ENCODE measurements around the gene TNFRSF4. TPM values are rescaled to one million over a fixed set of nuclear protein-coding genes. Genes with fewer than 3 reads are reported as not detected.
"Not testable (repeated sequence)": the region's sequence is repeated elsewhere in the genome, so short reads cannot be mapped to it uniquely, and the experiment has no call there.

The TNFRSF4 gene
- total RNA-seq, 2 experiments from 2014 or later: 1.1 TPM; not detected in 1

GRCh38 chr1:1197188-1197500 lies 16.8 kb downstream of the TNFRSF4 start:
- no peaks in the 10 kb centered on the region for H3K79me2 ChIP-seq (ENCODE audit: insufficient read depth, low read depth, low read length)
- intact Hi-C loops (cut with micrococcal nuclease; ENCODE audit: unreplicated experiment): no loop called here
- POLR2A ChIA-PET: no interaction called here
- H2AFZ ChIP-seq (ENCODE audit: low read length): no peak overlapping the region
- no peaks in the 10 kb centered on the region for H4K20me1 ChIP-seq (ENCODE audit: insufficient read depth, low read length)
- H3K27ac ChIP-seq (ENCODE audit: low read depth, low read length, poor library complexity, severe bottlenecking): no peak overlapping the region
- H3K4me1 ChIP-seq (ENCODE audit: insufficient read depth, low read length, poor library complexity, severe bottlenecking): no peaks in the 10 kb centered on the region
- no peak overlapping the region for H3K4me2 ChIP-seq (ENCODE audit: low read length)
- BruUV-seq (replicated peaks): no TSS peak
- CTCF ChIA-PET (ENCODE audit: unreplicated experiment): no interaction called here
- no peaks in the 10 kb centered on the region for H3K36me3 ChIP-seq (ENCODE audit: insufficient read depth, low read length)
- H3K9me3 ChIP-seq (ENCODE audit: low read length): no peaks in the 10 kb centered on the region
- H3K4me3 ChIP-seq (ENCODE audit: low read depth, low read length, poor library complexity, severe bottlenecking): no peak overlapping the region
- no peaks in the 10 kb centered on the region for H3K9me2 ChIP-seq (ENCODE audit: insufficient read depth, low read length)
- TF ChIP-seq CTCF (conservative IDR thresholded peaks at IDR 0.05; ENCODE audit: low read length) (no peak), EZH2phosphoT487 (IDR thresholded peaks at IDR 0.05; ENCODE audit: borderline replicate concordance, low read depth, low read length) (no peak)
- no peak for DNase-seq (ENCODE audit: low spot score)

GRCh38 chr1:1196431-1197187 lies 17.3 kb downstream of the TNFRSF4 start:
- ChIA-PET CTCF (ENCODE audit: unreplicated experiment) (no interaction called here), POLR2A (no interaction called here)
- H4K20me1 ChIP-seq (ENCODE audit: insufficient read depth, low read length): no peaks in the 10 kb centered on the region
- no peak for DNase-seq (ENCODE audit: low spot score)
- TF ChIP-seq EZH2phosphoT487 (IDR thresholded peaks at IDR 0.05; ENCODE audit: borderline replicate concordance, low read depth, low read length) (no peak), CTCF (conservative IDR thresholded peaks at IDR 0.05; ENCODE audit: low read length) (no peak)
- no peak overlapping the region for H2AFZ ChIP-seq (ENCODE audit: low read length)
- no peaks in the 10 kb centered on the region for H3K79me2 ChIP-seq (ENCODE audit: insufficient read depth, low read depth, low read length)
- no TSS peak for BruUV-seq (replicated peaks)
- H3K4me1 ChIP-seq (ENCODE audit: insufficient read depth, low read length, poor library complexity, severe bottlenecking): no peaks in the 10 kb centered on the region
- no peak overlapping the region for H3K27ac ChIP-seq (ENCODE audit: low read depth, low read length, poor library complexity, severe bottlenecking)
- H3K4me3 ChIP-seq (ENCODE audit: low read depth, low read length, poor library complexity, severe bottlenecking): no peak overlapping the region
- H3K9me3 ChIP-seq (ENCODE audit: low read length): no peaks in the 10 kb centered on the region
- H3K9me2 ChIP-seq (ENCODE audit: insufficient read depth, low read length): no peaks in the 10 kb centered on the region
- no peaks in the 10 kb centered on the region for H3K36me3 ChIP-seq (ENCODE audit: insufficient read depth, low read length)
- intact Hi-C loops (cut with micrococcal nuclease; ENCODE audit: unreplicated experiment): no loop called here
- no peak overlapping the region for H3K4me2 ChIP-seq (ENCODE audit: low read length)

- H3K9me3 ChIP-seq (ENCODE audit: low read length); H3K36me3 ChIP-seq (ENCODE audit: insufficient read depth, low read length); H3K4me2 ChIP-seq (ENCODE audit: low read length); POLR2A ChIA-PET; intact Hi-C loops (cut with micrococcal nuclease; ENCODE audit: unreplicated experiment); H2AFZ ChIP-seq (ENCODE audit: low read length); H3K4me1 ChIP-seq (ENCODE audit: insufficient read depth, low read length, poor library complexity, severe bottlenecking); H3K27ac ChIP-seq (ENCODE audit: low read depth, low read length, poor library complexity, severe bottlenecking); DNase-seq (ENCODE audit: low spot score); H4K20me1 ChIP-seq (ENCODE audit: insufficient read depth, low read length); BruUV-seq (replicated peaks); CTCF ChIA-PET (ENCODE audit: unreplicated experiment); H3K9me2 ChIP-seq (ENCODE audit: insufficient read depth, low read length); H3K79me2 ChIP-seq (ENCODE audit: insufficient read depth, low read depth, low read length); H3K4me3 ChIP-seq (ENCODE audit: low read depth, low read length, poor library complexity, severe bottlenecking): not testable (repeated sequence)
These were observed 18.2 kb downstream of the TNFRSF4 start for GRCh38 chr1:1195726-1196125.

Measured in OCI-LY7 (cell line).